HG03175 (cell line): Measurements from ENCODE around the gene NCAM1.
"Not testable (repeated sequence)": the region's sequence is repeated elsewhere in the genome, so short reads cannot be mapped to it uniquely, and the experiment has no call there.

Experiments
- ATAC-seq: cut with Tn5 transposase; IDR thresholded peaks from one replicate; pipeline ENCODE4 v1.9.1; 2021; ENCODE audit warnings: mild to moderate bottlenecking, moderate library complexity; ENCODE audit not compliant: unreplicated experiment

Gene NCAM1

DNA sequence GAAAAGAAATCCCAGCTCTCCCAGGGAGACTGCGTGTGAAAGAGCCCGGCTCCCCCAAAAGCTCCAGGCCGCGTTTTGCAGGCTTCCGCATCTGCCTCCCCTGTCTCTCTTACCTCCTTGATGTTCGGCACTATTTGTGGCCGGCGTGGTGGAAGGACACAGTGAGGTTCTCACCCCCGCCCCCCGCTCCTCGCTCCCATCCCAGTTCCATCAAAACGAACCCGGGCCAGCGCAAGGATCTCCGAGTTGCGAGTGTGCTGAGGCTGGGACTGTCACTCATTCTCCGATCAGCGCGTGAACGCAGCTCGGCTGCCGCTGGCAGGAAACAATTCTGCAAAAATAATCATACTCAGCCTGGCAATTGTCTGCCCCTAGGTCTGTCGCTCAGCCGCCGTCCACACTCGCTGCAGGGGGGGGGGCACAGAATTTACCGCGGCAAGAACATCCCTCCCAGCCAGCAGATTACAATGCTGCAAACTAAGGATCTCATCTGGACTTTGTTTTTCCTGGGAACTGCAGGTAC lies at the start of gene NCAM1:
NCAM1 (plus strand) TSS at position 275 of the 523 bp plus-strand sequence.
- no peak for ATAC-seq

GRCh38 chr11:112922606-112923005 lies 38.6 kb upstream of the NCAM1 start:
- ATAC-seq = no peak

DNA sequence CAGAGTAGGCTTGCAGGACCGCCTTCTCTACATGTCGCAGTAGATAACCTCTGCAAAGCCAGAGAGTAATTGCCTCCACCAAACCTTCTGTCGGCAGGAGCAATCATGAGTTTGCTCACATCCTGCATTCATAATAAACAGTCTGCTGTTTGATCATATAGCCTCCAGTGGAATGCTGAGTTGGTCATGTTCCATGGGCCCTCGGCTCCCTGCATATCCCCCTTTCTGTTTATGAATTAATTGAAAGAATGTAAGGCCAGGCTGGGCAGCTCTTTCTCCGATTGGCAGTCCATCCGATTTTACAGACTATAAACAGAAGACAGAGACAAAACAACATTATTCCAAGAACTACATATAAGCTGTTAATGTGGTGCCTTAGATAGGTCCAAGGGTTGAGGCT lies 36.4 kb upstream of the NCAM1 start:
- ATAC-seq = not testable (repeated sequence)

GRCh38 chr11:112925516-112926310 lies 35.5 kb upstream of the NCAM1 start:
- ATAC-seq = no peak

DNA sequence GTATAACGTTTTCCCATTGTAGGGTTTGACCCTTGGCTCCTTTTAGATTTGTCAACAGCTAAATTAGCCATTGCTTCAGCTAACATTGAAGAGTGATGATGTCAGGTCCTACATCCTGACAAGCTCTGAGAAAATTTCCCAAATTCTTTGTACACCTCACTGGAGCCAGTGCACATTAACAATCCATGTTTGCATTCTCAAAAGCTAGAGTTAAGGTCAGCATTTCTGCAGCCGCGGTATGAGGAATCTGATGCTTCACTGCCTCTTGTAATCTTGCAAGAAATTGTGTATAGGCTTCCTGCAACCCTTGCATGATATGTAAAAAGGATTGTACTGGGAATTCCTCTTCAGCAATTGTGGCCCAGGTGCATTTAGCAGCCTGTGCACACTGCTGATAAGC lies 33.1 kb upstream of the NCAM1 start:
- no peak for ATAC-seq

DNA sequence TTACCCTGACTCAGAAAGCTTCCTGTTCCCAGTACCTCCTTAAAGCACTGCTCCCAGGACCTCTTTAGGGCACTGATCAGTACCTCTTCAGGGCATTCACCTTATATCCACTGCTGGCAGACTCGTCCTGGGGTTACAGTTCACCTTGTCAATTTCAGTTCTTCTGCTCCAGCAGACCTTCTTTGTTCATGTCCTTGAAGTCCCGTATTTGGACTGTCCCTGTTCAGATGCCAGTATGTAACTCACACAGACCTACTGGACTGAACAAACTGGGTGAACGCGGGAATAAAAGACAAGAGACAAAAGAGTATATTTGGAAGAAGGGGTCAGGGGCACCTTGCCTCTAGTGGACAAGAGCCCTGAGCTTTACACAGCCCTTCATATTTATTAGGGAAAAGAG lies 31.8 kb upstream of the NCAM1 start:
- ATAC-seq = no peak

DNA sequence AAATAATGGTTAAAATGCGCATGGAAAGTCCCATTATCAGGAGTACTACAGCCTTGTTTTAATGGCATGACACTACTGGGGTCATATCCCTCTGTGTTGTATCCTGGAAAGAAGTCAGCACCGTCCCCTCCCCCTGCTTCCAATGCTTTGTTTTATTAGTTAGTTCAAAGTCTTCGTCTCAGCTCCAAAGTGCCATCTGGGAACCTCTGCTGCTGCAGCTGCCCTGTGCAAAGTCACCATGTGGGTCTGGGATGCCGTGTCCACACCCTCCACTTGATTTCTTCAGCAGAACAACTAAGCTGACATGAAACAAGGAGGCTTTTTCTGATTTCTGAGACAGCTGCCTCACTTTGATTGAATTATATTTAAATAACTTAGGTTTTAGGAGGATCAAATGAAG lies 29.5 kb upstream of the NCAM1 start:
- no peak for ATAC-seq

DNA sequence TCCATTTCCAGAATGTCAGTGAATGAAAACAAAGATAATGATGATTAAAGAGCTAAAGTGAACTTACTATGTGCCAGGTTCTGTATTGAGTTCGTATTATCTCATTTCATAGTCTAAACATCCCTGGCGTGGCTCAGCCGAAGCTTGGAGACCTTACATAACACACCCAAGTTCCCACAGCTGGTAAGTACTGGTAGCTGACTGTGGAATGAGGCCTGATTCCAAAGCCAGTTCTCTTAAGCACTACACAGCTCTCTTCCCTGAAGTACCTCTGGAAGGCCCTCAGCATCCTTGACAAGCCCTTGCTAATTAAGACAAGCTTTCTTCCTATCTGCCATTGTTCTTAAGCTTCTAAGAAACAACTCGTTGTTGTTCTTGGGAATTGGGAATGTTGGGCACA lies 28.6 kb upstream of the NCAM1 start:
- no peak for ATAC-seq

GRCh38 chr11:112933970-112934369 lies 27.2 kb upstream of the NCAM1 start:
- ATAC-seq = no peak

- no peak for ATAC-seq
Observed at GRCh38 chr11:112941104-112941503, 20.1 kb upstream of the NCAM1 start.

DNA sequence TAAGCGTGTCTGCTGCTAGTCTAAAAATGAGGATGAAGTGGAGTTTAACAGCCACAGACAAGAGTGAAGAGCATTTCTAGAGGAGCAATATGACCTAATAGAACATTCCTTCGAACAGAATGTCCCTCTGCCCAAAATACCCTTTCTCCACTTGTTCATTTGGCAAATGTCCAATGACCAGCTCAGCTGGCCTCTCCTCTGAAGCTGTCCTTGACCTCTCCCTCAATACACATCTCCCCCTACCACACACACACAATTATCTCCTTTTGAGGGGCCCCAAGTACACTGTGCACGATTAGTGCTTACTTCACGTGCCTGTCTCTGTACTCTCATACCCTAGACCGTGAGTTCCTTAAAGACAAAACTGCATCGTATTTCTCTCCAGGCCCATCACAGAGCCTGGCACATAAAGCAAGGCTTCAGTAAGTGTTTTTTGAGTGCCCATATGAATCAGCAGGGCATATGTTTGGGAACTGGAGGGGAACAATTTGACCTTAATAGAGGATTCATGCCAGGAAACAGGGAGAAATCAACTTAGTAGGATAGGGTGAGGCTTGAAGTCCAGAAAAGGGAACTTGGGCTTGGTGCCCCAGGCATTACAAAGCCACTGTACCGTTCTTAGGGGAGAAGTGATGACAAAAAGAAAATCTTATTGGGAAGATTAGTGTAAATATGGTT lies 18.1 kb upstream of the NCAM1 start:
- ATAC-seq = no peak

- no peak for ATAC-seq
Observed at GRCh38 chr11:112946866-112947265, 14.4 kb upstream of the NCAM1 start.

GRCh38 chr11:112949781-112950575 lies 11.2 kb upstream of the NCAM1 start:
- no peak for ATAC-seq

- no peak for ATAC-seq
Observed at GRCh38 chr11:112958670-112959069, 2.5 kb upstream of the NCAM1 start.

GRCh38 chr11:112961751-112962578 lies 745 bp downstream of the NCAM1 start:
- ATAC-seq = no peak

- no peak for ATAC-seq
Observed at GRCh38 chr11:112962579-112963367, 1.6 kb downstream of the NCAM1 start.

DNA sequence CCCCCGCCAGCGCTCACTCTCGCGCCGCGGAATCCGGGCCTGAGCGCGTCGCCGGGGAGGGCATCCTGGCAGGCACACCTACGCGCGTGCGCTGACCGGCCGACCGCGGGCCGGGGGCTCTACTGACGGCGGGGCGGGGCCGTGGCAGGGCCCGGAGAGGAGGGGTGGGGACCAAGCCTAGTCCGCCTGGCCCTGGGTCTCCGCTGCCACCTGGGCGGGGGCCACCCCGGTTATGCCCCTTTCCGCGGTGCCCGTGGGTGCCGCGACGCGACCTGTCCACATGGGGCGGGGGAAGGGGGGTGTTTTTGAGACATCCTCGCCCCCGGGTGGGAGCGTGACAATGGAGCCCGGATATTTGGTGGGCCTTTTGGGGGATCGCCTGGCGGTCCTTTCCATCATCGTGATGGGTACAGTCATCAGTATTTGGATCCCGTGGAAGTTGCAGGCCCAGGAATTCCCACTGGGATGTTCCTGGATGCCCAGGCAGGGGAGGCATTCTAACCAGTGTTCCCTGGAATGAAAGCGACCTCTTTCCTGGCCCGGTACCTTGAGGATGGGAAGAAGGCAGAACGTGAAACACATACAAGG lies 2.2 kb downstream of the NCAM1 start:
- ATAC-seq = no peak

- ATAC-seq = no peak
Observed at GRCh38 chr11:112965656-112966055, 4.4 kb downstream of the NCAM1 start.

GRCh38 chr11:112966561-112966960 lies 5.3 kb downstream of the NCAM1 start:
- ATAC-seq = no peak
